Thyroid gland (tissue), 4 donors: ENCODE data around the gene RASSF8.

Experiments
- CTCF ChIP-seq, 6 experiments: fragments of 200-600 bp in 3 of 6; fragments of 450-650 bp in 3 of 6; sonication (generic) in 3 of 6; IDR thresholded peaks; one replicate each; pipeline ENCODE4 v1.5.1; 2016 to 2019; ENCODE audit warnings: antibody characterized with exemption in 6 of 6, mild to moderate bottlenecking in 2 of 6, inconsistent platforms in 1 of 6, moderate library complexity in 1 of 6
- POLR2A ChIP-seq, 2 donors: fragments of 450-650 bp; IDR thresholded peaks; one replicate each; pipeline ENCODE4 v1.6.1; 2017; ENCODE audit warnings: antibody characterized with exemption in 2 of 2, mild to moderate bottlenecking in 2 of 2, moderate library complexity in 1 of 2

- no peak for TF ChIP-seq CTCF (IDR thresholded peaks at IDR 0.05)
- no peak for TF ChIP-seq POLR2A (IDR thresholded peaks at IDR 0.05)
These were observed 834 bp downstream of the RASSF8 start for GRCh38 chr12:25959071-25959961.
